ENCODE measurements around the gene MAP3K20. TPM values are rescaled to one million over a fixed set of nuclear protein-coding genes. Genes with fewer than 3 reads are reported as not detected.
"Not testable (repeated sequence)": the region's sequence is repeated elsewhere in the genome, so short reads cannot be mapped to it uniquely, and the experiment has no call there.

Gene MAP3K20
- total RNA-seq, 1 experiment from 2014 or later: 32.3 TPM

GRCh38 chr2:173278794-173279526 is 203.3 kb downstream of the MAP3K20 start:
- DNase-seq (ENCODE audit: low read depth): no peak

GRCh38 chr2:173279527-173279868 is 203.9 kb downstream of the MAP3K20 start:
- no peak for DNase-seq (ENCODE audit: low read depth)

GRCh38 chr2:173280853-173281252 is 205.2 kb downstream of the MAP3K20 start:
- no peak for DNase-seq (ENCODE audit: low read depth)

- not testable (repeated sequence) for DNase-seq (ENCODE audit: low read depth)
Observed at GRCh38 chr2:173281898-173282297, 206.3 kb downstream of the MAP3K20 start.

GRCh38 chr2:173282795-173283545 is 207.3 kb downstream of the MAP3K20 start:
- no peak for DNase-seq (ENCODE audit: low read depth)

- peak; percentile 2 for DNase-seq (ENCODE audit: low read depth)
Observed at GRCh38 chr2:173286153-173286809, 210.6 kb downstream of the MAP3K20 start.

GRCh38 chr2:173287594-173287993 is 211.9 kb downstream of the MAP3K20 start:
- no peak for DNase-seq (ENCODE audit: low read depth)

- DNase-seq (ENCODE audit: low read depth): peak; percentile 40
Observed at GRCh38 chr2:173288561-173288960, 212.9 kb downstream of the MAP3K20 start.

GRCh38 chr2:173290046-173290445 is 214.4 kb downstream of the MAP3K20 start:
- no peak for DNase-seq (ENCODE audit: low read depth)

- DNase-seq (ENCODE audit: low read depth): no peak
Observed at GRCh38 chr2:173290518-173290917, 214.9 kb downstream of the MAP3K20 start.

- no peak for DNase-seq (ENCODE audit: low read depth)
Observed at GRCh38 chr2:173291412-173291811, 215.8 kb downstream of the MAP3K20 start.

GRCh38 chr2:173296235-173296634 is 220.6 kb downstream of the MAP3K20 start:
- no peak for DNase-seq (ENCODE audit: low read depth)

- peak; percentile 3 for DNase-seq (ENCODE audit: low read depth)
Observed at GRCh38 chr2:173298536-173299097, 223.0 kb downstream of the MAP3K20 start.

GRCh38 chr2:173299764-173300163 is 224.1 kb downstream of the MAP3K20 start:
- no peak for DNase-seq (ENCODE audit: low read depth)

GRCh38 chr2:173300458-173300857 is 224.8 kb downstream of the MAP3K20 start:
- no peak for DNase-seq (ENCODE audit: low read depth)

- not testable (repeated sequence) for DNase-seq (ENCODE audit: low read depth)
Observed at GRCh38 chr2:173301549-173301948, 225.9 kb downstream of the MAP3K20 start.

GRCh38 chr2:173305303-173305702 is 229.7 kb downstream of the MAP3K20 start:
- DNase-seq (ENCODE audit: low read depth): no peak

- no peak for DNase-seq (ENCODE audit: low read depth)
Observed at GRCh38 chr2:173307293-173307692, 231.6 kb downstream of the MAP3K20 start.

- DNase-seq (ENCODE audit: low read depth): not testable (repeated sequence)
Observed at GRCh38 chr2:173309370-173309769, 233.7 kb downstream of the MAP3K20 start.

- DNase-seq (ENCODE audit: low read depth): no peak
Observed at GRCh38 chr2:173311844-173312606, 236.4 kb downstream of the MAP3K20 start.
